GM04504 (cell line): ENCODE data around the gene ADCY9.
"Not testable (repeated sequence)": the region's sequence is repeated elsewhere in the genome, so short reads cannot be mapped to it uniquely, and the experiment has no call there.

Experiments
- DNase-seq: peaks from one replicate; pipeline ENCODE4 v3.0.0-alpha.2; 2012; ENCODE audit warnings: low read depth

The ADCY9 gene

GRCh38 chr16:3971706-3972105 lies 144.5 kb downstream of the ADCY9 start:
- no peak for DNase-seq

GRCh38 chr16:3971261-3971660 lies 145.0 kb downstream of the ADCY9 start:
- DNase-seq = peak; percentile 52

- DNase-seq = no peak
Observed at GRCh38 chr16:3968551-3968950, 147.7 kb downstream of the ADCY9 start.

- DNase-seq = no peak
Observed at GRCh38 chr16:3966681-3967080, 149.6 kb downstream of the ADCY9 start.

GRCh38 chr16:3965781-3966582 lies 150.3 kb downstream of the ADCY9 start:
- DNase-seq = no peak

- no peak for DNase-seq
Observed at GRCh38 chr16:3965306-3965705, 150.9 kb downstream of the ADCY9 start.

- no peak for DNase-seq
Observed at GRCh38 chr16:3964686-3965290, 151.5 kb downstream of the ADCY9 start.

GRCh38 chr16:3963886-3964685 lies 152.2 kb downstream of the ADCY9 start:
- no peak for DNase-seq

- no peak for DNase-seq
Observed at GRCh38 chr16:3963203-3963602, 153.0 kb downstream of the ADCY9 start.

GRCh38 chr16:3961449-3961849 lies 154.8 kb downstream of the ADCY9 start:
- DNase-seq = no peak

- not testable (repeated sequence) for DNase-seq
Observed at GRCh38 chr16:3959926-3960590, 156.2 kb downstream of the ADCY9 start.

GRCh38 chr16:3959148-3959547 lies 157.1 kb downstream of the ADCY9 start:
- DNase-seq = no peak

GRCh38 chr16:3957344-3957980 lies 158.8 kb downstream of the ADCY9 start:
- DNase-seq = no peak

GRCh38 chr16:3954411-3954921 lies 161.8 kb downstream of the ADCY9 start:
- DNase-seq = no peak

- no peak for DNase-seq
Observed at GRCh38 chr16:3953728-3954410, 162.4 kb downstream of the ADCY9 start.

GRCh38 chr16:3952737-3953131 lies 163.5 kb downstream of the ADCY9 start:
- DNase-seq = no peak

GRCh38 chr16:3951861-3952736 lies 164.1 kb downstream of the ADCY9 start:
- no peak for DNase-seq

- DNase-seq = not testable (repeated sequence)
Observed at GRCh38 chr16:3951380-3951779, 164.9 kb downstream of the ADCY9 start.

- peak; percentile 96 for DNase-seq
Observed at GRCh38 chr16:3950343-3951193, 165.7 kb downstream of the ADCY9 start.
